HUES48 (cell line): Measurements from ENCODE around the gene RANBP3.
"Not testable (repeated sequence)": the region's sequence is repeated elsewhere in the genome, so short reads cannot be mapped to it uniquely, and the experiment has no call there.

ENCODE experiments used
- H3K27ac ChIP-seq: one replicate; pipeline ENCODE4 v1.7.0; 2013; ENCODE audit warnings: low read depth, low read length, inconsistent platforms
- H3K27me3 ChIP-seq: 2 replicates; pipeline ENCODE4 v1.6.1; 2013; ENCODE audit warnings: mild to moderate bottlenecking, low read length; ENCODE audit not compliant: control insufficient read depth, insufficient read depth
- H3K36me3 ChIP-seq: 2 replicates; pipeline ENCODE4 v1.6.1; 2013; ENCODE audit warnings: low read length; ENCODE audit not compliant: control insufficient read depth, insufficient read depth
- H3K4me1 ChIP-seq: 2 replicates; pipeline ENCODE4 v1.6.1; 2013; ENCODE audit warnings: mild to moderate bottlenecking, low read length; ENCODE audit not compliant: control insufficient read depth, insufficient read depth
- H3K4me3 ChIP-seq: 2 replicates; pipeline ENCODE4 v1.5.1; 2013; ENCODE audit warnings: mild to moderate bottlenecking, low read depth, low read length
- H3K9ac ChIP-seq: 2 replicates; pipeline ENCODE4 v1.6.1; 2013; ENCODE audit warnings: mild to moderate bottlenecking, low read depth, low read length, moderate library complexity
- H3K9me3 ChIP-seq: 2 replicates; pipeline ENCODE4 v1.6.1; 2013; ENCODE audit warnings: low read length; ENCODE audit not compliant: control insufficient read depth, insufficient read depth

Gene RANBP3

DNA sequence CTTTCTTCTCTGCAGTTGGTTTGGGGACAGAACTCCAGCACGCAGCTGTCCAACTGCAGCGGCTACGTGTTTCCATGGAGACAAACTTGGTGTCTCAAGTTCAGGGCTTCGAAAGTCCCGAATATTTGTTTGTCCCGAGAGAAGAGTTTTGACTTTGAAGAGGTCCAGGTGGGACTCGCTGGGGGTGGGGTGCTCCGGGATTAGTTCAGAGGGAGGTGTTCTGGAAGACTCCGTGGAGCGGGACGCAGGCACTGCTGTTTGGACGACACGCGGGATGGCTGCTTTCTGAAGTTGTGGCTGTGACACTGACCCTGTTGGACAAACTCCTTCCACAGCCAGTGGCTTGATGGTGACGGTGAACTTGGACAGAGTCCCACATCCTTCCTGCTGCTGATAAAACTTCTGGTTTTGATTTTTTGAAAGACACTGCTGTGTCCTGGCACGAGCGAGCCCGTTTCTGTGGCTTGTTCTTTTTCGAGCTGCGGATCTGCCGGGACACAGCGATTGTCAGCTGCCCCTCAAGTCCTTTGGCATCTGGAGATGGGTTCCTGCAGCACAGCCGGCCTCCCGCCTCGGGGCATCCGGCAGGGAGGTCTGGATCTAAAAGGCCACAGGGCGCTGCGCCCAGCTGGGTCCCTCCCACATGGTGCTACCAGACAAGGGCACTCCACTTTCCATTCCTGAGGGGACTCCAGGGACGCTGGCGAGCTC is 15.9 kb upstream of the RANBP3 start:
- H3K9me3 ChIP-seq = no peaks in the 10 kb centered on the region
- no peak overlapping the region for H3K4me3 ChIP-seq
- H3K9ac ChIP-seq = no peak overlapping the region
- H3K4me1 ChIP-seq = 0 out of 2 replicates have a peak, but pooled peaks cover 3% of the 10 kb centered on the region
- H3K36me3 ChIP-seq = no peaks in the 10 kb centered on the region
- H3K27ac ChIP-seq = no peak overlapping the region
- no peaks in the 10 kb centered on the region for H3K27me3 ChIP-seq

DNA sequence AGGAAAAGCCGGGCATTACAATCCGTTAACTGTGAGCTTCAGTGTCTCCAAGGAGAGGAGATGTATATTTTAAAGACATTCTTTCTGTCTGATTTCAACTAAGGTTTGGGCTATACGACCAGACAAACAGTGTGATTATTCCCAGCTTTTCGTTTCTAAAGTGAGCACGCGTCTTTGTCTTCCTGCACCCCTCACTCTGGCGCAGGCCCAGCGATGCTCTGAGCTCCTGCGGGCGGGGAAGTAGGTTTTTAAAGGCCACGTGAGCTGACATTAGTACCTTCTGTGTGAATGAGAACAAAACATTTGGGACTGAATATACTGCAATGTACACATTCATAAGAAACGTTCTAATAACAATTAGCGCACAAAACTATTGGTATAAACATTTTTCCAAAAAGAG is 15.3 kb upstream of the RANBP3 start:
- H3K36me3 ChIP-seq = no peaks in the 10 kb centered on the region
- H3K9me3 ChIP-seq = no peaks in the 10 kb centered on the region
- H3K4me3 ChIP-seq = no peak overlapping the region
- no peak overlapping the region for H3K9ac ChIP-seq
- no peak overlapping the region for H3K27ac ChIP-seq
- no peaks in the 10 kb centered on the region for H3K27me3 ChIP-seq
- H3K4me1 ChIP-seq = 0 out of 2 replicates have a peak, but pooled peaks cover 3% of the 10 kb centered on the region

DNA sequence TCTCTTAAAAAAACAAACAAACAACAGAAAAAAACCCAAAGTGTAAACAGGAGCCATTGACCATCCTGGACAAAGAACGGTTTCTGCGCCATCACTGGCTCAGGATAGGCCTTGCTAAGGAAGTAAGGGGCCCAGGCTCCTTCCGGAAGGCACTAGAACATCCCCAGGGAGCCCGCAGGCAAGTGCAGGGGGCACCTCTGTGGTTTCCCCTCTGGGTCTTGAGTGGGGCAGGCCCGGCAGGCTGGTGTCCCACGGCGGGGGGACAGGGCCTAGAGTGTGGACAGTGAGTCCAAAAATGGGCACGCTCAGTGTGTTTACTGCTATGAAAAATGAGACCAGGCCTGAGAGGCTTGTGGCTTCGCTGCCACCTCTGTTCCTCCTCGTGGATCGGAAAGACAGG is 14.8 kb upstream of the RANBP3 start:
- Histone ChIP-seq H3K4me1 (0 out of 2 replicates have a peak, but pooled peaks cover 3% of the 10 kb centered on the region), H3K9me3 (no peaks in the 10 kb centered on the region), H3K4me3 (no peak overlapping the region), H3K27ac (no peak overlapping the region), H3K27me3 (no peaks in the 10 kb centered on the region), H3K36me3 (no peaks in the 10 kb centered on the region), H3K9ac (no peak overlapping the region)

DNA sequence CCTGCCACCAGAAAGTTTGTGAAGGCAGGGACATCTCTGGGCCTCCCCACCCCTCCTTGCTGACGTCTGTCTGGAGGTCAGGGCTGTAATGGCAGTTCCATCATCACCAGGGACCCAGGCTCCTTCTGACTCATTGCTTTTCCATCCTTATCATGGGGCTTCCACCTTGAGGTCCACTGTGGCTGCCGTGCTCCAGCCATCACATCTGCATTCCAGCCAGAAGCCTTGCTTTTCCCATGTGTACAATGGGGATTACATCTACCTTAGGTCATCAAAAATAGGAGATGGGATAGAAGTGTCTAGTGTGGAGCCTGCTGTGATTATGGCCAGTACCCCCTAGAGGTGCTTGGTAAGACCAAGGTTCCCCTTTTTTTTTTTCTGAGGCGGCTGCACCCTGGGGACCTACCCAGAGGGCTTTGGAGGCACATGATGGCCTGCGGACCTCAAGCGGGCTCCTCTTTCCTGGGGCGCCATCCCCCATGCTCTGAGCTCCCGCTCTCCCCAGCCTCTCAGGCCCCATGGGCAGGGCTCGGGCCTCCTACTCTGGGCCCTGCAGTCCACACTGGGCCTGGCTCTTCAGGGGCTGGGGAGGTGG is 13.4 kb upstream of the RANBP3 start:
- H3K4me1 ChIP-seq = peaks cover 7% of the 10 kb centered on the region; the same call in 1 of the 2 replicates
- H3K9ac ChIP-seq = no peak overlapping the region
- H3K36me3 ChIP-seq = no peaks in the 10 kb centered on the region
- no peaks in the 10 kb centered on the region for H3K27me3 ChIP-seq
- no peak overlapping the region for H3K27ac ChIP-seq
- no peak overlapping the region for H3K4me3 ChIP-seq
- H3K9me3 ChIP-seq = no peaks in the 10 kb centered on the region

DNA sequence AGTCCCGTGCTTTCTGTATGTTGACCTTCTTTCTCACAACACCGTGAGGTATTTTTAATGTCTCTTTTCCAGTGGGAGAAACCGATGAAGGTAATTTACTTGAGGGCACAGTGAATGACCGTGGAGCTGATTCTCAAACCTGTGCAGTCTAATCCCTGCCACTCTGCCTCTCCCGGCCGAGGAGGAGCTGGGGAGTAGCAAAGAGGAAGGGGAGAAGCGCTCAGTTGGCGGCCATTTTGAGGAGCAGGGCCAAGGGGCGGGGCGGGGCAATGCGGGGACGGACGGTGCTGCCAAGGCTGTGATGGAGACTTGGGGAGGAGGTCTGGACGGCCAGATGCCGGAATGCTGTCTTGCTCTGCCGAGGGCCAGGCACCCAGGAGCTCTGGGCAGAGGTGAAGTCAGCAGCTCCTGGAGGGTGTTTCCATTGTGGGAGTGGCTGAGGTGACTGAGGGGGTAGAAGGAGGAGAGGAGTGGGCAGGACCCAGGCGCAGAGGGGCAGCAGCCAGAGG is 12.4 kb upstream of the RANBP3 start:
- no peak overlapping the region for H3K4me3 ChIP-seq

DNA sequence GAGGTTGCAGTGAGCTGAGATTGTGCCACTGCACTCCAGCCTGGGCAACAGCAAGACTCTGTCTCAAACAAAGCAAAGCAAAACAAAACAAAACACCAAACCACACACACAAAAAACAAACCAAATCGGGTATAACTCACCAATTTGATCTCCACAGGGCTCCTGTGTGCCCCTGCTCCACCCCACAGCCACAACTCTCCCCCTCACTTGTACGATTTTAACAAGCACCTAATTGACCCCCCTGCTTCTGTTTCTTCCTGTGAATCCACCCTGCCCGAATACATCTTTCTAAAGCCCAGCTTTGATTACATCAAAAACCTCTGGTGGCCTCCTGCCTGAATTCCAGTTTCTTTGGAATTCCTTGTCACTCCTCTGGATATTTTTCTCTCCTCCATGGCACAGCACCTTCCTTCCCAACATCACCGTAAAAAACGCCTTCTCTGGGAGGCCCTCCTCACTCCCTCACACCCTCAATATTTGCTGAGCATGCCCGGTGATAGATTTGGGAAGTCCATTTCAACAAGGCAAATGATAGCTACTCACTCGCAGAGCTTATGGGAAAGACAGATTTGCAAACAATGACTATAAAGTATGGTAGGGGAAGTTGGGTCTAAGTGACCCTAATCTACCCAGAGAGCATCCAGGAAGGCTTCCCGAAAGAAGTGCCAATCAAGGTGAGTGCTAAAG is 11.6 kb upstream of the RANBP3 start:
- no peaks in the 10 kb centered on the region for H3K9me3 ChIP-seq
- peaks cover 7% of the 10 kb centered on the region; the same call in 1 of the 2 replicates for H3K4me1 ChIP-seq
- H3K4me3 ChIP-seq = no peak overlapping the region
- H3K9ac ChIP-seq = no peak overlapping the region
- no peaks in the 10 kb centered on the region for H3K27me3 ChIP-seq
- H3K36me3 ChIP-seq = no peaks in the 10 kb centered on the region
- H3K27ac ChIP-seq = no peak overlapping the region

More for the DNA sequence above, 12.4 kb upstream of the RANBP3 start:
- Histone ChIP-seq H3K36me3 (no peaks in the 10 kb centered on the region), H3K9ac (no peak overlapping the region), H3K27ac (no peak overlapping the region), H3K9me3 (no peaks in the 10 kb centered on the region), H3K4me1 (peaks cover 7% of the 10 kb centered on the region; the same call in 1 of the 2 replicates), H3K27me3 (no peaks in the 10 kb centered on the region)

DNA sequence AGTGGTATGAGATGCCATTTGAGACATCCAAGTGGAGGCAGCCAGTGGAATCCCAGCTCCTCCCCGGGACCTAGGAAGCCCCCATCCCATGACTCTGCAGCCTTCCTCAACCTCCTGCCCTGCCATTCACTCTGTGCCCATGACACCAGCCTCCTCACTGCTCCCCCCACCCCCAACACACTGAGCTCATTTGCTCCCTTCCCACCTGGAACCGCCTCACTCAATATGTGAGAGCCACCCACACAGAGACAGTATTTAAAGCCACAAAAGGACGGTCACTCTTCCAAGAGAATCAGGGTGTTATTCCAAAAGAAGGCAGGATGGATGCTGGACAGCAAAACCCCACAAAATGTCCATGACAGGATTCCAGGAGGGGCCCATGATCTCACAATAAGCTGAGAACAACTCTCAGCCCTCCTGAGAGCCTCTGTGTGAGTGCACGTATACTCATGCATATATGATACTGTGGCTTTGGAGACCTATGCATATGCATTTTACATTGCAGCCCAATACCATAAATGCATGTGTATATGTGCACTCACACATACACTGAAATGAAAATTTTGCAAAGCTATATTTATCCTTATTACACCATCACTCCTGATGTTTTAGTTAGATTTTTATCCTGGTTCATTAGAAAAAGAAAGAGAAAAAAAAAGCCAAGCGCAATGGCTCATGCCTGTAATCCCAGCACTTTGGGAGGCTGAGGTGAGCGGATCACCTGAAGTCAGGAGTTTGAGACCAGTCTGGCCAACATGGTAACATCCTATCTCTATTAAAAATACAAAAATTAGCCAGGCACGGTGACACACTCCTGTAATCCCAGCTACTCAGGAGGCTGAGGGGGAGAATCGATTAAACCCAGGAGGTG is 10.8 kb upstream of the RANBP3 start:
- Histone ChIP-seq H3K27me3 (no peaks in the 10 kb centered on the region), H3K36me3 (no peaks in the 10 kb centered on the region), H3K9me3 (no peaks in the 10 kb centered on the region), H3K4me1 (peaks cover 5% of the 10 kb centered on the region; the same call in 1 of the 2 replicates), H3K9ac (no peak overlapping the region), H3K27ac (no peak overlapping the region), H3K4me3 (no peak overlapping the region)

DNA sequence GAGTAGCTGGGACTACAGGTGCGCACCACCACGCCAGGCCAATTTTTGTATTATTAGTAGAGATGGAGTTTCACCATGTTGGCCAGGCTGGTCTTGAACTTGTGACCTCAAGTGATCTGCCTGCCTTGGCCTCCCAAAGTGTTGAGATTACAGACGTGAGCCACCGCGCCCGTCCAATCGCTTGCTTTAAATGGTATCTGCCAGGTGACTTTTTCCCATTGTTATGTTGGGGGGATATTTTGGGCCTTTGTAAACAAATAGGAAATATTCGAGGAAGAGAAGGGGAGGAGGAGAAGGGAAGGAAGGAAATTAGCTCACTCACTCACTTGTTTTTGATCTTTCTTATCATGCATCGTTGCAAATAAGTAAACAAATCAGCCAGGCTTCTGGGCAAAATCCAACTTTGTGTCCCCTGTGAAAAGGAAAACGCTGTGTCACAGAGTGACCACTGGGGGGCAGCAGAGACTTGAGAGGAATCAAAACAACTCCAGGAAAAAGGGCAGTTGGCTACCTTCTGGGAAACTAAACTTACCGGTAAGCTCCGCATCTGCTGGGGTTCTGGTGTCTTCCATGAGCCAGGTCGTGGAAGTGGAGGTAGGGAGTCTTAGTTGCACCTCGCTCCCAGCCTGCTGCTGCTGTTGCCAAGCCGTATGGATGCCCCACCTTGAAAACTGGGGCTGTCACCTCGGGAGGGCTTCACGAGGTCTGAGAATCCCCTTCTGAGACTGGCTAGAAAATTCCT is 9.3 kb upstream of the RANBP3 start:
- Histone ChIP-seq H3K36me3 (no peaks in the 10 kb centered on the region), H3K27me3 (no peaks in the 10 kb centered on the region), H3K9me3 (no peaks in the 10 kb centered on the region), H3K27ac (no peak overlapping the region), H3K4me1 (peaks cover 4% of the 10 kb centered on the region; the same call in 1 of the 2 replicates), H3K9ac (no peak overlapping the region), H3K4me3 (no peak overlapping the region)

DNA sequence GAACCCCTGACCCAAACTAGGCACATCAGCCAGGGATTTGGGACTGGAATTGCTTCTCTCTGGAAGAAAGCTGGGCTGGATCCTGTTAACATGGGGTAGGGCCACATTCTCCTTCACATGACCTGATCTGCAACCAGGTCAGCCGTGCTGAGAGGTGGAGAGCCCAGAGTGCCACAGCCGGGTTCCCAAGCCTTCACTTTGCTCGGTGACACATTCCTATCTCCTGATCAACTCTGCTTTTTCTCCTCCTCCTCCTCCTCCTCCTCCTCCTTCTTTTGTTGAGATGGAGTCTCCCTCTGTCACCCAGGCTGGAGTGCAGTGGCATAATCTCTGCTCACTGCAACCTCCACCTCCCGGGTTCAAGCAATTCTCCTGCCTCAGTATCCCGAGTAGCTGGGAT is 7.9 kb upstream of the RANBP3 start:
- not testable (repeated sequence) for H3K9me3 ChIP-seq, H3K9ac ChIP-seq, H3K36me3 ChIP-seq, H3K4me3 ChIP-seq, H3K27ac ChIP-seq, H3K27me3 ChIP-seq, H3K4me1 ChIP-seq
